ENCODE data around the gene MST1R. TPM values are rescaled to one million over a fixed set of nuclear protein-coding genes. Genes with fewer than 3 reads are reported as not detected.

MST1R gene
- total and polyA plus RNA-seq, 9 of the 15 experiments (the other 6 are each of a cell fraction or from before 2014, with no cell fraction given): 1.3 to 10.0 (median 3.8) TPM

DNA sequence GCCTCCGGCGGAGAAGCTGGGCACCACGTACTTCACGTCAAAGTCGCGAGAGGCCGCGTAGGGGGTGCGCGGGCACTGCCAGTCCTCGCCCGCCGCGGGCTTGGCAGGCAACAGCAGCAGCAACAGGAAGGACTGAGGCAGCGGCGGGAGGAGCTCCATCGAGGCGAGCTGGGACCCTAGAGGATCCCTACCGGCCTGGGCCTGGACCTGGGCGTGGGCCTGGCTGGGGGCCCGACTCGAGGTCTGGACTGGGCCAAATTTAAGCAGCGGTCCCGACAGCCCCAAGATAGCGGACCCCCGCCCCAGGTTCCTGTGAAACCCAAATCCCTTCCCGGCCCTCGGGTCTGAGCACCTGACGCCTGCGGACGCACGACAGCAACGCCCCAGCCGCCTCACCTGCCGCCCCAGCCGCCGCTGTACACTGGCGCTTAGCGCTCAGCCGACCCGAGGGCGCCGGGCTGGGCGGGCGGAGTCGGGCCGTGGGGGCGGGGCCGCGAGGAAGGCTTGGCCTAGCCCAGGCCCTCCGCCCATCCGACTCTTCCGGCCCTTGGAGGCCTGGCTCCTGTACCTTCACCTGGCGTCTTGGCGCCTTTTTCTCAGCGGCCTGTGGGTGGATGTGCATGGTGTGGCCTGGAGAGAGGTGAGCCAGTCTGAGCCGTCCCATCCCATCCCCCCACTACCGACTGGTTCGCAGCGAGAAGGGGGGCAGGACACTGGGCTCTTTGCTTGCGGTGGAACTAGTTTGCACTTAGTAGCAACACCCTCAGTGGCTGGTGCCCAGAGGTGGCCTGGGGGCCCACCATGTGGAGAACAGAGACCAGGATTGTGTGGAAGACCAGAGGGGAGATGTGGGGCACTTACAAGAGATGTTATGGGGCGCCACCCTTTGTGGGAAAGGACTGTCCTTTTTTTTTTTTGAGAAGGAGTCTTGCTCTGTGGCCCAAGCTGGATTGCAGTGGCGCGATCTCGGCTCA, at the start of gene MST1R (continued):
- no peak for TF ChIP-seq FOXP4 (CRISPR knock-in tag; IDR thresholded peaks at IDR 0.05; ENCODE audit: borderline replicate concordance)
- TF ChIP-seq, protein P1, sequence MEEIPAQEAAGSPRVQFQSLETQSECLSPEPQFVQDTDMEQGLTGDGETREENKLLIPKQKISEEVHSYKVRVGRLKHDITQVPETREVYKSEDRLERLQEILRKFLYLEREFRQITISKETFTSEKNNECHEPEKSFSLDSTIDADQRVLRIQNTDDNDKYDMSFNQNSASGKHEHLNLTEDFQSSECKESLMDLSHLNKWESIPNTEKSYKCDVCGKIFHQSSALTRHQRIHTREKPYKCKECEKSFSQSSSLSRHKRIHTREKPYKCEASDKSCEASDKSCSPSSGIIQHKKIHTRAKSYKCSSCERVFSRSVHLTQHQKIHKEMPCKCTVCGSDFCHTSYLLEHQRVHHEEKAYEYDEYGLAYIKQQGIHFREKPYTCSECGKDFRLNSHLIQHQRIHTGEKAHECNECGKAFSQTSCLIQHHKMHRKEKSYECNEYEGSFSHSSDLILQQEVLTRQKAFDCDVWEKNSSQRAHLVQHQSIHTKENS (CRISPR knock-in tag; IDR thresholded peaks at IDR 0.05): no peak
- TF ChIP-seq, protein P2, sequence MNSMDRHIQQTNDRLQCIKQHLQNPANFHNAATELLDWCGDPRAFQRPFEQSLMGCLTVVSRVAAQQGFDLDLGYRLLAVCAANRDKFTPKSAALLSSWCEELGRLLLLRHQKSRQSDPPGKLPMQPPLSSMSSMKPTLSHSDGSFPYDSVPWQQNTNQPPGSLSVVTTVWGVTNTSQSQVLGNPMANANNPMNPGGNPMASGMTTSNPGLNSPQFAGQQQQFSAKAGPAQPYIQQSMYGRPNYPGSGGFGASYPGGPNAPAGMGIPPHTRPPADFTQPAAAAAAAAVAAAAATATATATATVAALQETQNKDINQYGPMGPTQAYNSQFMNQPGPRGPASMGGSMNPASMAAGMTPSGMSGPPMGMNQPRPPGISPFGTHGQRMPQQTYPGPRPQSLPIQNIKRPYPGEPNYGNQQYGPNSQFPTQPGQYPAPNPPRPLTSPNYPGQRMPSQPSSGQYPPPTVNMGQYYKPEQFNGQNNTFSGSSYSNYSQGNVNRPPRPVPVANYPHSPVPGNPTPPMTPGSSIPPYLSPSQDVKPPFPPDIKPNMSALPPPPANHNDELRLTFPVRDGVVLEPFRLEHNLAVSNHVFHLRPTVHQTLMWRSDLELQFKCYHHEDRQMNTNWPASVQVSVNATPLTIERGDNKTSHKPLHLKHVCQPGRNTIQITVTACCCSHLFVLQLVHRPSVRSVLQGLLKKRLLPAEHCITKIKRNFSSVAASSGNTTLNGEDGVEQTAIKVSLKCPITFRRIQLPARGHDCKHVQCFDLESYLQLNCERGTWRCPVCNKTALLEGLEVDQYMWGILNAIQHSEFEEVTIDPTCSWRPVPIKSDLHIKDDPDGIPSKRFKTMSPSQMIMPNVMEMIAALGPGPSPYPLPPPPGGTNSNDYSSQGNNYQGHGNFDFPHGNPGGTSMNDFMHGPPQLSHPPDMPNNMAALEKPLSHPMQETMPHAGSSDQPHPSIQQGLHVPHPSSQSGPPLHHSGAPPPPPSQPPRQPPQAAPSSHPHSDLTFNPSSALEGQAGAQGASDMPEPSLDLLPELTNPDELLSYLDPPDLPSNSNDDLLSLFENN (IDR thresholded peaks at IDR 0.05; ENCODE audit: low read depth in 2 of 2, low read length in 2 of 2): no peak
- no peak for TF ChIP-seq SP2 (IDR thresholded peaks at IDR 0.05; ENCODE audit: extremely low read depth, low read depth, low read length, poor library complexity, severe bottlenecking)
- TF ChIP-seq, protein P3, sequence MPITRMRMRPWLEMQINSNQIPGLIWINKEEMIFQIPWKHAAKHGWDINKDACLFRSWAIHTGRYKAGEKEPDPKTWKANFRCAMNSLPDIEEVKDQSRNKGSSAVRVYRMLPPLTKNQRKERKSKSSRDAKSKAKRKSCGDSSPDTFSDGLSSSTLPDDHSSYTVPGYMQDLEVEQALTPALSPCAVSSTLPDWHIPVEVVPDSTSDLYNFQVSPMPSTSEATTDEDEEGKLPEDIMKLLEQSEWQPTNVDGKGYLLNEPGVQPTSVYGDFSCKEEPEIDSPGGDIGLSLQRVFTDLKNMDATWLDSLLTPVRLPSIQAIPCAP (CRISPR knock-in tag; IDR thresholded peaks at IDR 0.05; ENCODE audit: borderline replicate concordance): no peak
- no peak for TF ChIP-seq ZBTB43 (CRISPR knock-in tag; IDR thresholded peaks at IDR 0.05)
- peak; percentile 49; the same call in 1 of the 2 replicates for TF ChIP-seq ETV5 (CRISPR knock-in tag; IDR thresholded peaks at IDR 0.05; ENCODE audit: low read depth)
- peak; percentile 53 for TF ChIP-seq KDM5B (IDR thresholded peaks at IDR 0.05; ENCODE audit: insufficient replicate concordance, low read depth, low read length)
- no peak for TF ChIP-seq WHSC1 (IDR thresholded peaks at IDR 0.05; ENCODE audit: low read length)
- TF ChIP-seq PTTG1 (tag; IDR thresholded peaks at IDR 0.05; ENCODE audit: low read depth): no peak
- TF ChIP-seq YBX1 (IDR thresholded peaks at IDR 0.05): no peak
- no peak for TF ChIP-seq ZNF740 (CRISPR knock-in tag; IDR thresholded peaks at IDR 0.05)
- TF ChIP-seq ZNF740 (tag; IDR thresholded peaks at IDR 0.05): no peak
- no peak for TF ChIP-seq ZNF253 (CRISPR knock-in tag; conservative IDR thresholded peaks at IDR 0.05)
- TF ChIP-seq SMARCC2 (IDR thresholded peaks at IDR 0.05; ENCODE audit: low read depth): no peak
